Activated CD4-positive, alpha-beta memory T cell treated with anti-CD3 and anti-CD28 coated beads, Interleukin-2, amount 10 ng/mL, durations not matched to agents 7 days and 5 days (primary cell): ENCODE measurements around the gene PTPRM. TPM values are rescaled to one million over a fixed set of nuclear protein-coding genes. Genes with fewer than 3 reads are reported as not detected.

ENCODE experiments used
- CTCF ChIA-PET: fragments of 350-600 bp; sonication (Branson Sonifier 250); formaldehyde crosslinking; loops from one replicate; lab custom pipeline; 2021; ENCODE audit warnings: antibody characterized with exemption, inconsistent platforms; lab: Charles Lee
- POLR2A ChIA-PET: fragments of 350-600 bp; sonication (Branson Sonifier 250); formaldehyde crosslinking; loops from one replicate; lab custom pipeline; 2021; ENCODE audit warnings: antibody characterized with exemption; lab: Charles Lee
- DNase-seq: peaks from one replicate; pipeline ENCODE4 v3.0.0-alpha.2; 2020
- H3K27ac Mint-ChIP-seq: one replicate; pipeline ENCODE4 v1.8.0; 2021; ENCODE audit warnings: mild to moderate bottlenecking, mixed read lengths
- H3K27me3 Mint-ChIP-seq: one replicate; pipeline ENCODE4 v1.8.0; 2021; ENCODE audit warnings: mixed read lengths
- H3K36me3 Mint-ChIP-seq: one replicate; pipeline ENCODE4 v1.8.0; 2021; ENCODE audit warnings: low read depth, mixed read lengths
- H3K4me1 Mint-ChIP-seq: one replicate; pipeline ENCODE4 v1.8.0; 2021; ENCODE audit warnings: mixed read lengths
- H3K4me3 Mint-ChIP-seq: one replicate; pipeline ENCODE4 v1.8.0; 2021; ENCODE audit warnings: mild to moderate bottlenecking, mixed read lengths
- H3K9me3 Mint-ChIP-seq: one replicate; pipeline ENCODE4 v1.8.0; 2021; ENCODE audit warnings: mixed read lengths
- total RNA-seq, 2 experiments: library from RNA; stranded (reverse); gene quantifications; one replicate each; pipeline ENCODE4 v1.2.3, GENCODE V29; 2021

PTPRM gene
- total RNA-seq, 2 experiments from 2014 or later = 9.3 to 12.3 TPM

DNA sequence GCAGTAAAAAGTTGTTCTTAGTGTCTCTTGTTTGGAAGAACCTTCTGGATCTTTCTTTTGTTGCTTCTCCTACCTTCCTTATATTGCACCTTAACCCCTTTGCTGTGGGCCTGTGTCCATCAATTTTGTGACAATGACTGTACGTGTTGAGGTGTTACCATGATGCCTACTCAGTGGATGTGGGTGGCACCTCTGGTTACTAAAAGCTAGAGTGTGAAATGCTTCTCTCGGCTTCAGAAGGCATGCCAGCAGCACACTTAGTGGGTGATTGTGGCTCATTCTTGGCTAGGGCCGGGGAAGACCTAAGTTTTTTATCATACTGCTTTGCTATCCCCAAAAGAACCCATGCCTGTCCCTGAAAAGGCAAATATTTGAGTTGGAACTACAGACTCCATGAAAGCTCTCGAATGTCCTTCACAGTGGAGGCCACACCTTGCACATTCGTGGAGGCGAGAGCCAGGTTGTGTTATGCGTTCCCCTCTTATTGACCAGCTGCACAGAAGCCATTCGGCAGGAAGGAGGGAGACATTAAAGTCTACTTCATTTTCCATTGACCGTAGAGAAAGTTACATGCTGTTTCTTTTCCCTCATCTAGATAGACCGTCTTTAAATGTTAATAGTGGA is 528.9 kb downstream of the PTPRM start:
- H3K4me1 Mint-ChIP-seq = no peaks in the 10 kb centered on the region
- H3K36me3 Mint-ChIP-seq = no peaks in the 10 kb centered on the region
- ChIA-PET POLR2A (no interaction called here), CTCF (no interaction called here)
- H3K9me3 Mint-ChIP-seq = peaks cover 3% of the 10 kb centered on the region
- H3K27ac Mint-ChIP-seq = no peak overlapping the region
- H3K27me3 Mint-ChIP-seq = no peaks in the 10 kb centered on the region
- no peak overlapping the region for H3K4me3 Mint-ChIP-seq
- no peak for DNase-seq

DNA sequence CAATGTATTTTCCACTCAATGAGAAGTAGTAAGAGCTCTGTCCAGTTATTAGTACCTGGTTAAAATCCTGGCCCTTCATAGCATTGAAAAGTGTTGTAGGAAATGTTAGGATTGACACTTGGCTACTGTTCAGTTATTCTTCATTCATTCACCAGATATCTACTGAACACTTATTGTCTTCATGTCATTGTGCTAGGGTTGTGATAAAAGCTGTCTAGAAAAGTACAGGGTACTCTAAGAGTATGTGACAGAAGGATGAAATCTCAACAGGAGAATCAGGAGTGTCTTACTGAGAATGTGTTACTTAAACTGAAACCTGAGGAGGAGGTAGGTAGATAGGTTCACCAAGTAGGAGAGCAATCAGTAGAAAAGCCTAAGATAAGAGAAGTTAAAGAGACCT is 530.3 kb downstream of the PTPRM start:
- H3K9me3 Mint-ChIP-seq = peaks cover 3% of the 10 kb centered on the region
- H3K36me3 Mint-ChIP-seq = no peaks in the 10 kb centered on the region
- no peaks in the 10 kb centered on the region for H3K27me3 Mint-ChIP-seq
- no peaks in the 10 kb centered on the region for H3K4me1 Mint-ChIP-seq
- no peak for DNase-seq
- H3K27ac Mint-ChIP-seq = no peak overlapping the region
- POLR2A ChIA-PET = no interaction called here
- H3K4me3 Mint-ChIP-seq = no peak overlapping the region
- CTCF ChIA-PET = no interaction called here

DNA sequence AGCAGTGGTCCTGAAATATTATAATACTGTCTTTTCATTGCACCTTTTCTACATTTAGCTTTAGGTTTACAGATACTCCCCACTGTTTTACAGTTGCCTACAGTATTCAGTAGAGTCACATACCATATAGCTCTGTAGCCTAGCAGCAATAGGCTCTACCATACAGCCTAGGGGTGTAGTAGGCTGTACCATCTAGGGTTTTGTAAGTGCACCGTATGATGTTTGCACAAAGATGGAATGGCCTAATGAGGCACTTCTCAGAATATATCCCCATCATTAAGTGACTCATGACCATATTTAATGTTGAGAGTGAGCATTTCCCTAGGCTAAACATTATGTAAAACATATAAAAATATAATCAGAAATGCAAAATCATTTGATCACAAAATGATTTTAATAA is 530.8 kb downstream of the PTPRM start:
- CTCF ChIA-PET = no interaction called here
- H3K9me3 Mint-ChIP-seq = peaks cover 3% of the 10 kb centered on the region
- DNase-seq = no peak
- no peak overlapping the region for H3K4me3 Mint-ChIP-seq
- no peaks in the 10 kb centered on the region for H3K27me3 Mint-ChIP-seq
- H3K4me1 Mint-ChIP-seq = no peaks in the 10 kb centered on the region
- H3K27ac Mint-ChIP-seq = no peak overlapping the region
- no peaks in the 10 kb centered on the region for H3K36me3 Mint-ChIP-seq
- POLR2A ChIA-PET = no interaction called here

DNA sequence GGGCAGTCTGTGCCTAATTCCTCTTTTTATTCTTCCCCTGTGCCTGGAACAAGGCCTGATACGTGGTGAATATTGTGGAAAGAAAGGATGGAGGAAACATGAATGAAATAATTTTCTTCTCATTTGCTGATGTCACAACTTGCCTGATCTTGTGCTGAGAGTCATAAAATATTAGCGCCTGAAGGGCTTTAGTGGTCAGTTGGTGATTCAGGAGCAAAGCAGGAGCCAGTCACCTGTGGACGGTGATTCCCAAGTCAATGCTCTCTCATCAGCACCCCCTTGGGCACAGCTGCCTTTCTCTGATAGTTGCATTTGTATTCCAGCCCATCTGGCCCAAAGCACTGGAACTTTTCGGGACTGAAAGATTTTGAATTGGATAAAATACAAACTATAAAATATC is 539.5 kb downstream of the PTPRM start:
- H3K4me3 Mint-ChIP-seq = no peak overlapping the region
- H3K36me3 Mint-ChIP-seq = no peaks in the 10 kb centered on the region
- ChIA-PET CTCF (no interaction called here), POLR2A (no interaction called here)
- no peak for DNase-seq
- no peak overlapping the region for H3K27ac Mint-ChIP-seq
- no peaks in the 10 kb centered on the region for H3K27me3 Mint-ChIP-seq
- H3K4me1 Mint-ChIP-seq = no peaks in the 10 kb centered on the region
- no peaks in the 10 kb centered on the region for H3K9me3 Mint-ChIP-seq

DNA sequence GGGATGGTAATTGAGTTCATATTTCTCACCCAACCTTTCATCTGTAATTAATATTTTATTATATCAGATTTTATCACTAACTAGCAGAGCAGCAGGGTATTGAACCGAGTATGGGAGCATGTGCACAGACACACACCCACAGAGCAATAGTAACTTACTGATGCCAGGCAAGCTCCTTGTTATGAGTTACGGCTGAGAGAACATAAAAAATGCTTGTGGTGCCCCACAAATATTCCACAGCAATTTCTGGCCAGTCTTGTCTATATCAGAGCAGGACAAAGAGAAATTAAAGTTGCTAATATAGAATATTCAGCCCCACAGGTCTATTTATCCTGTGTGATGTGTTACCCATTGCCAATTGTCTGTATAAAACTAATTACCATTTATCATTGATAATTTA is 540.3 kb downstream of the PTPRM start:
- H3K9me3 Mint-ChIP-seq = no peaks in the 10 kb centered on the region
- H3K27me3 Mint-ChIP-seq = no peaks in the 10 kb centered on the region
- no peak for DNase-seq
- no peak overlapping the region for H3K4me3 Mint-ChIP-seq
- no peaks in the 10 kb centered on the region for H3K36me3 Mint-ChIP-seq
- no peaks in the 10 kb centered on the region for H3K4me1 Mint-ChIP-seq
- CTCF ChIA-PET = no interaction called here
- H3K27ac Mint-ChIP-seq = no peak overlapping the region
- POLR2A ChIA-PET = no interaction called here

DNA sequence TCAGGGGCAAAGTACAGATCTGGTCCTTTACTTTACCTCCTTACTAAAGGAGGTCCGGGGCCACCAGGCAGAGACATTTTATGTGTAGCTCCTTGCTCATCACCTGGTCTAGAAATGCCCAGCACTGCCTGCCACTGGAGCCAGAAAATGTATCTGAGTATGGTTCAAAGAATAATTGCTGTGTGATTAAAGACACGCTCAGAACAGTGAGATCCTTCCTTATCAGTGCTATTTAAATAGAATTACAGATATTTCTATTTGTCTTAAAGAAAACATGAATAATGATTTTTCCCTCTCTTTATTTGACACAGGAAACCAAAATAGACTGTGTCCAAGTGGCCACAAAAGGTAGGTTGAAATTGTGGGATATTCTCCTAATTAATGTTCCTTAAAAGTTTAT is 547.4 kb downstream of the PTPRM start:
- Mint-ChIP-seq H3K4me1 (no peaks in the 10 kb centered on the region), H3K27me3 (no peaks in the 10 kb centered on the region), H3K9me3 (no peaks in the 10 kb centered on the region), H3K27ac (no peak overlapping the region), H3K36me3 (no peaks in the 10 kb centered on the region), H3K4me3 (no peak overlapping the region)
- CTCF ChIA-PET = no interaction called here
- POLR2A ChIA-PET = no interaction called here
- no peak for DNase-seq

DNA sequence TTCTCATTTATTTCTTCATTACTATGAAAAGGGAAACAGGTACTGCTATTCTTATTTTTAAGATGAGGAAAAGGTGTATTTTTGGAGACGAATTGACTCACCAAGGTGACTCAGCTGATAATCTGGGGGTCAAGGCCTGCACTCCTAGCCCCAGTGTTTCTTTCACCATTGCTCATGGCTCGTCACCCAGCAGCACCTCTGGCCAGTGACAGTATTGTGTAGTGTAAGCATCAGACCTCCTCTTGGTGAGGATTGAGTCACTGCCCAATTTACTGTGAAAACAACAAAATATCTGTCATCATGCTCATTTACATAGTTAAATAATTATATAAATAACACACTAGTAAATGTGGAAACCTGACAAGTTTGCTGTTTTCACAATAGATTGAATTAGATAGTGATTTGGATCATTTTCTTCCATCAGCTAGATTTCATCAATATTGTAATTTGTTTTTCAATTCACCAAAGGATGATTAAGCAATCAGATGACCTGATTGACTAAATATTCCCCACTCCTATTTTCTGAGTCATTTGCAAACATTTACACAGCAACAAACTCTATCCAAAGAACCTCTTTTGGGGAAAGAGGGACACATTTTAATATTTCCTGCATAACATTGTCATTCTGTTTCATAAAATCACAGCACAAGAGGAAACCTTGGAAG is 549.4 kb downstream of the PTPRM start:
- ChIA-PET CTCF (no interaction called here), POLR2A (no interaction called here)
- no peak overlapping the region for H3K27ac Mint-ChIP-seq
- H3K27me3 Mint-ChIP-seq = no peaks in the 10 kb centered on the region
- no peaks in the 10 kb centered on the region for H3K9me3 Mint-ChIP-seq
- no peak for DNase-seq
- H3K4me1 Mint-ChIP-seq = no peaks in the 10 kb centered on the region
- no peak overlapping the region for H3K4me3 Mint-ChIP-seq
- H3K36me3 Mint-ChIP-seq = no peaks in the 10 kb centered on the region

DNA sequence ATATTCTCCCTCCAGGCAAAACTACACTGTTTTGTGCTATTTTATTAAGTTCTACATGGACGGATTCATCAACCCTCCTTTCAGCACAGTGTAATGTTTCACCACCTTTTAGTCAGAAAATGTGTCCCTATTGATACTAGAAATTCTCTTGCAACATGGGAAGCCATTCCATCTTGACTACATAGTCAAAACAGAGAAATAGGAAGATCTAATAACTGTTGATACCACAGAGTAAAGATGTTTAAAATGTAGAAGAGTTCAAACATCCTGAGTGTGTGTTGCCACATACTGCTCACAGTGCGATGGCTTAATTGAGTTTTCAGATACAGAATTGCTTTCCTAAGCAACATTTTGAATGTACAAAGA is 549.9 kb downstream of the PTPRM start:
- no peak overlapping the region for H3K27ac Mint-ChIP-seq
- H3K36me3 Mint-ChIP-seq = no peaks in the 10 kb centered on the region
- H3K4me1 Mint-ChIP-seq = no peaks in the 10 kb centered on the region
- no peak for DNase-seq
- POLR2A ChIA-PET = no interaction called here
- H3K9me3 Mint-ChIP-seq = no peaks in the 10 kb centered on the region
- no peaks in the 10 kb centered on the region for H3K27me3 Mint-ChIP-seq
- no peak overlapping the region for H3K4me3 Mint-ChIP-seq
- CTCF ChIA-PET = no interaction called here

DNA sequence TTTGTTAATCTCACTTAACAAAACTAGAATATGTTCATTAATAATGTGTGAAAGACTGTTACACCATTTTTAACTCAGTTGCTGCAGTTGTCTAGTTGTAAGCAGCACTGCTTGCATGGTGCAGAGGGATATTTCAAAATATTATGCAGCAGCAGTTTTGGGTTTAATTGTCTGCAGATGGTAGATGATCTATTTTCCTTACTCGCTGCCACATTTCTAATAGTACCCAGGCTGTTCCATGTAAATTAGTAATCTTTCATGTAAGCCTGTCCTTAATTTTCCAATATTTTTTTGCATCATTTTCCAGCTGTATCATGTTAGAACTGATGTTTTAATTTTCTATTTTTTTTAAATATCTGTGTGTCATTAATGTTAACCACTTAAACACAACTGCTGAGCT is 554.0 kb downstream of the PTPRM start:
- no peaks in the 10 kb centered on the region for H3K9me3 Mint-ChIP-seq

DNA sequence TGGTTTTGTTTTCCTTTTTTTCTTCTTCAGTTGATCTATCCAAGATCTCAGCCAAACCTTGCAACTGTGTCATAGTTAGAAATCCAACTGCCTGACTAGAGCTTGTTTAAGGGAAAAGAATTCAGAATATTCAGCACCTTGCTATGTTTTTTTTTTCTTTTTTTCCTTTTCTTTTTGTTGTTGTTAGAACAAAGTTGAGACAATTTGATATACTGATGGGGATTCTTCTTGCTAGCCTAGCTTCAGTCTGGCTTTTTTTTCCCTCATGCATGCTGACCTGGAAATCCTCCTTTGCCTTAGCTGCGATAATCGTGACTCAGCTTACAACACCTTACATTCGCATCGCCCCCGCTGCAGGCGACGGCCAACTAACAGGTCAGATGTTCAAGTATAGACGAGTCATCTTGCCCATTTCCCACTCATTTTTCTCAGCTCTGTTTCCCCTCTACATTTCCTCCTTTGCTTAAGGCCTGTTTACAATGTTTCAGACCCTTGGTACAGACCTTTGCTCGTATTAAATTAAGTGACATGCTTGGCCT is 554.9 kb downstream of the PTPRM start:
- DNase-seq = no peak
- Mint-ChIP-seq H3K27ac (no peak overlapping the region), H3K4me1 (no peaks in the 10 kb centered on the region), H3K36me3 (no peaks in the 10 kb centered on the region), H3K27me3 (no peaks in the 10 kb centered on the region), H3K9me3 (no peaks in the 10 kb centered on the region), H3K4me3 (no peak overlapping the region)
- POLR2A ChIA-PET = no interaction called here
- CTCF ChIA-PET = no interaction called here

More for the DNA sequence above, 554.0 kb downstream of the PTPRM start:
- no peak for DNase-seq
- Mint-ChIP-seq H3K4me3 (no peak overlapping the region), H3K27me3 (no peaks in the 10 kb centered on the region), H3K36me3 (no peaks in the 10 kb centered on the region), H3K27ac (no peak overlapping the region), H3K4me1 (no peaks in the 10 kb centered on the region)
- CTCF ChIA-PET = no interaction called here
- POLR2A ChIA-PET = no interaction called here

DNA sequence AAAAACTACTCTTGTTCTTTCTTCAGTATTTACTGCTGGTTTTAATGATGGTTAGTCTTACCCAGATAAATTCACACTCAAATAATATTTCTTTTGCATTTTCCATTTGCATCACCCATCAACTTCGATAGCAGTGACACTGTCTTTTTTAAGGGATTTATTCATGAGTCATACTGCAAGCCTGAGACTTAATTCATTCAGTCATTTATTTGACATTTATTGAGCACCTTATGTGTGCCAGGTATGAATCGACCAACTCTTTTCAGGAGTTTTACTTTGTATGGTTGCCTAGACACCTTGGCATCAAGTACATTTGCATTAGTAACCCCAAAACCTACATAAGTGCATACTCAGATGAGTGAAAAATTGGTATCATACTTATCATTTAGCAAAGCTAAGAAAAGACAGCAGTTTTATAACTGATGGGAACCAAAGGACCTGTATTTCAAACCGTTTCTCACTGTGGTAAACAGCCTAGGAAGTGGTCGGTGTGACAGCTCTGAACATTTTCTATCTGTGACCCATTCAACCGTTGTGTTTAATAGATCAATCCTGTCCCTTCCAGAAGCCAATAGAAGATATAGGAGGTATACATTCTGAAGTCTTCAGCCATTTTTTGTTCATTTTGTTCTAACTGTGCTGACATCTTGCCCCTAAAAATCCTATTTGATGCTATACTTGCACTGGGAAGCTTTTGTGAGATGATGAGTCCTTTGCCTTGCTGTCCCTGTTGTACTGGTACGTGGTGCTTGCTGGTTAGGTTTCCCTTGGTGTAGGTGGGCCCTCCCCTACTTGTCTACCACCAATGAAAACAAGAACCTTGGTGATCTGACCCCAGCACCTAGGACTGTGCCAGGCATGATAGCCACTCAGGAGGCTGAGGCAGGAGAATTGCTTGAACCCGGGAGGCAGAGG is 557.4 kb downstream of the PTPRM start:
- H3K4me1 Mint-ChIP-seq = no peaks in the 10 kb centered on the region
- no peaks in the 10 kb centered on the region for H3K27me3 Mint-ChIP-seq
- DNase-seq = no peak
- no peaks in the 10 kb centered on the region for H3K9me3 Mint-ChIP-seq
- no peaks in the 10 kb centered on the region for H3K36me3 Mint-ChIP-seq
- ChIA-PET CTCF (no interaction called here), POLR2A (no interaction called here)
- no peak overlapping the region for H3K4me3 Mint-ChIP-seq
- no peak overlapping the region for H3K27ac Mint-ChIP-seq

DNA sequence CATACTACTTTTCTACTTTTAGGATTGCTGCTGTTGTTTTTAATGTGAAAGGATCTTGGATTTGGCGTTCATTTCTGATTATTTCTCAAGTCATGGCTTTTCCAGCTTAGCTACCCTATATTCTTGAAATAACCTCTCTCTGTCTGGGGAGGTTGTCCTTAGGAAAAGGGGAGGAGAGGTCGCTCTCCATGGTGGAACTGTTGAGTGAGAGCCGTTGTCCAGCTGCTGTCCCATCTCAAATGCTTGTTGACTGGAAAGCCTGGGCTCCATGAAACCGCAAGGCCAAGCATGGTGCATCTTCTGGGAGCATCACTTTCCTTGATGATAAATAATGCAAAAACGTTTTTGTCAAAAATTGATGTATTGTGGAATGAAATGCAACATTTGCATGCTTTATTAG is 563.0 kb downstream of the PTPRM start:
- no peak for DNase-seq
- Mint-ChIP-seq H3K27ac (no peak overlapping the region), H3K27me3 (no peaks in the 10 kb centered on the region), H3K9me3 (no peaks in the 10 kb centered on the region), H3K36me3 (no peaks in the 10 kb centered on the region), H3K4me1 (no peaks in the 10 kb centered on the region), H3K4me3 (no peak overlapping the region)
- CTCF ChIA-PET = no interaction called here
- POLR2A ChIA-PET = no interaction called here

DNA sequence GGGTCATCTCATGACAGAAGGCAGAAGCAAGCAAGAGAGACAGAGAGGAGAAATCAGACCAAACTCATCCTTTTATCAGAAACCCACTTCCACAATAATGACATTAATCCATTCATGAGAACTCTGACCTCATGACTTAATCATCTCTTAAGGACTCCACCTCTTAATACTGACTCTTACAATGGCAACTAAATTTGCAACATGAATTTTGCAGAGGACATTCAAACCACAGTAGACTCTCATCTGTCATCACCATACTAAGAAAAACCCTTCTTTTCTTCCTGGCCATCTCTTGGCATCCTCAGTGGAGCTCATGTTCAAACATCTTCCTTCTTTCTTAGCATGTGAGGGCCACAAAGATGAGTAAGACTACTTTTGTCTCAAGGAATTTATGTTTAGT is 565.9 kb downstream of the PTPRM start:
- H3K36me3 Mint-ChIP-seq = no peaks in the 10 kb centered on the region
- CTCF ChIA-PET = no interaction called here
- no peaks in the 10 kb centered on the region for H3K27me3 Mint-ChIP-seq
- no peak for DNase-seq
- H3K4me1 Mint-ChIP-seq = no peaks in the 10 kb centered on the region
- H3K27ac Mint-ChIP-seq = no peak overlapping the region
- POLR2A ChIA-PET = no interaction called here
- H3K4me3 Mint-ChIP-seq = no peak overlapping the region
- peaks cover 2% of the 10 kb centered on the region for H3K9me3 Mint-ChIP-seq
